GM21825 (cell line): Measurements from ENCODE around the gene CNBD2.
"Not testable (repeated sequence)": the region's sequence is repeated elsewhere in the genome, so short reads cannot be mapped to it uniquely, and the experiment has no call there.

Experiments used
- ATAC-seq: cut with Tn5 transposase; IDR thresholded peaks from one replicate; pipeline ENCODE4 v1.9.1; 2021; ENCODE audit warnings: mild to moderate bottlenecking, moderate library complexity; ENCODE audit not compliant: unreplicated experiment

The CNBD2 gene

DNA sequence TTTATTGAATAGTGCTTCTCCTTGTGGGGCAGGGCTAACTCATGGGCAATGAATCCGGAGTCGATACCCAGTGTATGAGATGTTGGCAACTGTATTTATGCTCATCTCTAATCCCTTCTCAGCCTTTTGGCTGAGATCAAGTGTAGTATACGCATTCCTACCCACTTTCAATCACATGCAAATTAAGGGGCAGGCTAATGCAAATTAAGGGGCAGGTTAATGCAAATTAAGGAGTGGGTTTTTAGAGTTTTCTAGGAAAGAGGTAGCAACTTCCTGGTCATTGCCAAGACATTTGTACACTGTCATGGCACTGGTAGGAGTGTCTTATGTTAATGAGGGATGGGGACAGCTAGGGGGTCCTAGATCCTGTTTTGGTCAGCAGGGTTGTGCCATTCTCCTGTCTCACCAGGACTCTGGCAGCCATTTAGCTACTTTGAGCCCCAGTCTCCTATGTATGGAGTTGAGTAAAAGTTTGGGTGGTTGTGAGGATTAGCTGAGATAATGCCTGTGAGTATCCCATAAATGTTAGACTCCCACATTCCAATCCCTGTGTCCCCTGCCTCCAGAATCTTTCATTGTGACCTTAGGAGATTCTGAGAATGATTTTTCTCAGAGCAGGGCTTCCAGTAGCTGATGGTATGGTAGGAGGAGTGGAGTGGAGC lies at the start of gene CNBD2:
Gene CNBD2 (plus strand): TSS at position 612 of the 662 bp plus-strand sequence. CDS start 173 bp downstream, outside the sequence.
- ATAC-seq, result no peak

DNA sequence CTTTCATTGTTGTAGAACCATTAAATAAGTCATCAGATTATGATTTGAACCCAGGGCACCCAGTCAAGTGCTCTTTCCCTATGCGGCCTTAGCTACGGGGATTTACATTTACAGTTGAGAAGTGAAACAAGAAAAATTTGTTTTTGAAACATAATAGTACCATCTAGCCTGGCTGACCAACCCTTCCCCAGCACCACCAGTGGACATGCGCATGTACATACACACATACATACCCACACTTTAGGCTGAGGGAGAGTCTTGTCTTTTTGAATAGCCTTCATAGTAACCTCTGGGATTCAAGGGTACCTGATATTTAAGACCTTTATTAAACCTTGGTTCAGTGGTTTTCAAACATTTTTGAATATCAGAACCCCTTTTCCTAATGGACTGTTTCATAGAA lies 47.9 kb upstream of the CNBD2 start:
- no peak for ATAC-seq

DNA sequence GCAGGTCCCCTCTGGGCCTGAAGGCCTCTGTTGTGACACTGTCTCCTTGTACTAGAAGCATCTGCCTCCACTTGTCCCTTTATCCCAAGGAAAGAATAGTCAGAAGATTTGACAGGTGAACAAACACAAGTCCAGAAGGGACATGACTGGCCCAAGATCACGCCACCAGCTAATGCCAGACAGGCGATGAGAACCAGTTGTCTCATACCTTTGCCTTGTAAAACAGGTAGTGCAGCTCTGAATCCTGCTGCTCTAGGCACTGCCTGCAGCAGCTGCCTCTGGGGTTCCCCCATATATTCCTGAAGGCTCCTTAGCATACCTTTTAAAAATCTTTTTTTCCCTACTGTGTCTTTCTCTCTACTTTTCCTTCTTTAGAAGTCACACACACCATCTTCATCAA lies 39.1 kb upstream of the CNBD2 start:
- ATAC-seq, result no peak

DNA sequence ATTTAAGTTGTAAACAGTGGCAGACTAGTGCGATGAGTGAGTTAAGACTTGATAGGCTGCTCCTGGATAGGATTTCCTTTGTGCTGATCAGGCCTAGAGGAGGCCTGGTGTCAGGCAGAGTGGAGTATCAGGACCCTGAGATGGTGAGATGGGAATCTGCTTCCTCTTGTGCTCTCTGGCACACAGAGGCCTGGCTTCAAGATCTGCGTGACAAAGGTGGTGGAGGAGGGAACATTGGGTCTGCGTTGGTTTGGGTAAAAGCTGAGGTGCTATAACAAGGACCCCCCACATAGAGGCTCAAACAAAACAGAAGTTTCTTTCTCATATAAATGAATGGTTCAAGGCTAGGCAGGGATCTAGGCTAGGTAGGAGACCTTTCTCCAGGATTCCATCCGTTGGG lies 34.3 kb upstream of the CNBD2 start:
- ATAC-seq, result no peak

DNA sequence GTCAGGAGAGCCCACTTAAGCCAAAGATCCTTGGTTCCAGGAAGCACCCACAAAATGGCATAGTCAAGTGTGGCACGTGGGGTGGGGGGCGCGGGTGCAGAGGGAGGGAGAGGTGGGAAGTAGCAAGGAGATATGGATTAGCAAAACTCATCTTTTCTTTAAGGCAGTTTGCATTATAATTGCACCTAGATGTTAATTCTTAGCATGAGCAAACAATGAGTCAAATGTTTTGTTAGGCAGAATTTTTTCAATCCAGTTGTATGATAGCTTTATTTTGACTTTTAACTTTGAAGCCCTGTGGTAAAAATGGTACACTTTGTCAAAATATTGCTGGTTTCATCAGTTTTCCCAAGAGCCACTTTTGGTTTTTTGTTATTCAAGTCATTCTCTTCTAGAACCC lies 29.1 kb upstream of the CNBD2 start:
- no peak for ATAC-seq

DNA sequence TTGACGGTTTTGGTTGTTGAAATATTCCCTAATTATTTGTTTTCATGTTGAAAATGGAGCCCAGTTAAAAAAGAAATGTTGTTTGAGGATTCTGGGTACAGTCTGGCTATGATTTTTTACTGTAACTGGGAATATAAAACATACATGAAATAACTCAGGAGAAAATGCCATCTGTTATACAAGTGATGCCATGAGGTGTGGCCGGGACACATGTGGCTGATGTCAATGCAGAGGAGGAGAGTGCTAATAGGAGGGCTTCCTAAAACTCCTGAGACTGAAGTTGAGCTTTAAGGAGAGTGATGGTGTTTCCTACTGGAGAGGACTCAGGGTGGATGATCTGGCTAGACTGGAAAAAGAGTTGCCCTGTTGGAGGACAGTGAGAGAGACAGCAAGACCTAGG lies 26.8 kb upstream of the CNBD2 start:
- ATAC-seq, result no peak

DNA sequence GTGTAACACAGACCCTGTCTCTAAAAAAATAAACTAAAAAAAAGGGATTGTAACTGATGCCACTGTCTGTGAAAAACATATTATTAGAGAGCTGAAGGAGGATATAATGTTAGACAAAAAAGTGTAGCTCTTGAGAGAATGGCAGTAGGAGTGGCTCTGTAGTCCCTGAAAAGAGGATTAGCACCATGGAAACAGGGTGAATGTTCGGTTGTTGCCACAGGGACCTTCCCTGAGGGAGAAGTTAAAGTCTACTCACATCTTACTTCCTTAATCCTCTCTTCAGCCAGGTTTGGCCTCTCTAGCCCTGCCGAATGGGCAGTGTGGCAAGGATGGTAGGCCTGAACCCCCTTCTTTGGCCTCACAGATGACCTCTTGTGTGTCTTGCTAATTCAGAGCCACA lies 26.1 kb upstream of the CNBD2 start:
- no peak for ATAC-seq

DNA sequence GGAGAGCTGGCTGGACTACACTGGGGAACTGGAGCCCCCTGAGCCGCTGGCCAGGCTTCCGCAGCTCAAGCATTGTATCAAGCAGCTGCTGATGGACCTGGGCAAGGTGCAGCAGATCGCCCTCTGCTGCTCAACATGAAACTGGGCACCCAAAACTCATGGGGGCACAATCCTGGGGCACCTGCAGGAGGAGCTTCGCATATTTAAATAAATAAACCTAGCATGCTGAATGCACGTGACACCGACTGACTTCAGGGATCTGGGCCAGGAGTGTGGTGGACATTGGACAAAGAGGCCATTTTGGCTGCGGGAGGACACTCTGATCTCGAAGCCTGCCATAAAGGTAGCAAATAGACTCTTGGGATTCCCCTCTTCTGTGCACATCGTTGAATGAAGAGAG lies 20.9 kb upstream of the CNBD2 start:
- no peak for ATAC-seq

DNA sequence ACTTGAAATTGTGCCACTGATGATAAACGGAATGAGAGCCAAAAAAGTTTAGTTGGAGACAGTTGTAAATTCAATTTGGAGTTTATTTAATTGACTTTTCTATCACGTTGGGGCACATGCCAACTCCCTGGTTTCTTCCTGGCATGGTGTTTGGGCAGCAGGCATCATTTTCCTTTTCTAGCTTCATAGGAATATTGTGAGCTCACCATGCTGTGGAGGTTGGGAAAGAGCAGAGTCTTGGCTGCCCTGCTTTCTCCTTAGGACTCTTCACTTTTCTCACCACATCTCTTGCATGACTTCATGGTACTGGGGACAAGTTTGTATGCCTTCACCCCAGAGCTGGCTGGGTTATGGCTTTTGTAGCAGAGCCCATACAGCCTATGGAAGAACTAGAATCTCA lies 20.5 kb upstream of the CNBD2 start:
- no peak for ATAC-seq

DNA sequence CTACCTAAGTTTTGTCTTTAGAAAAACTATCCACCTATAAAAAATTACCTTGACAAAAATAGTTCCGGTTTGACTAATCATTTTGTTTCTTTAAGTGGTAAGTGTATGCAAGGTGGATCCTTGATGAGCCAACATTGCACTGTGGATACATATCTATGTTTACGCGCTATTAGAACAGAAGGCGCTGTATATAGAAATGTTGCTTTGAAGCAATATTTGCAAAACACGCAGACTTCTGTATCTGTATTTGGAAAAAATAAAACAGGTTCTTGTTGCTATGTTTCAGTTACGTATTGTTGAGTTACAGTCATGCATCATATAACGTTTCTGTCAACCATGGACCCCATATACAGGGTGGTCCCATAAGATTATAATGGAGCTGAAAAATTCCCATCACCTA lies 18.3 kb upstream of the CNBD2 start:
- no peak for ATAC-seq

DNA sequence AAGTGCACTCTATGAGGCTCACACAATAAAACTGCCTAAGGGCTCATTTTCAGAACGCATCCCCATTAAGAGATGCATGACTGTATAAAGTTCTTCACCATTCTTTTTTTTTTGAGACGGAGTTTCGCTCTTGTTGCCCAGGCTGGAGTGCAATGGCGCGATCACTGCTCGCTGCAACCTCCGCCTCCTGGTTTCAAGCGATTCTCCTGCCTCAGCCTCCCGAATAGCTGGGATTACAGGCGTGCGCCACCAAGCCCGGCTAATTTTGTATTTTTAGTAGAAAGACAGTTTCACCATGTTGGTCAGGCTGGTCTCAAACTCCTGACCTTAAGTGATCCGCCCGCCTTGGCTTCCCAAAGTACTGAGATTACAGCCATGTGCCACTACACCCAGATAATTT lies 16.3 kb upstream of the CNBD2 start:
- ATAC-seq, result not testable (repeated sequence)

DNA sequence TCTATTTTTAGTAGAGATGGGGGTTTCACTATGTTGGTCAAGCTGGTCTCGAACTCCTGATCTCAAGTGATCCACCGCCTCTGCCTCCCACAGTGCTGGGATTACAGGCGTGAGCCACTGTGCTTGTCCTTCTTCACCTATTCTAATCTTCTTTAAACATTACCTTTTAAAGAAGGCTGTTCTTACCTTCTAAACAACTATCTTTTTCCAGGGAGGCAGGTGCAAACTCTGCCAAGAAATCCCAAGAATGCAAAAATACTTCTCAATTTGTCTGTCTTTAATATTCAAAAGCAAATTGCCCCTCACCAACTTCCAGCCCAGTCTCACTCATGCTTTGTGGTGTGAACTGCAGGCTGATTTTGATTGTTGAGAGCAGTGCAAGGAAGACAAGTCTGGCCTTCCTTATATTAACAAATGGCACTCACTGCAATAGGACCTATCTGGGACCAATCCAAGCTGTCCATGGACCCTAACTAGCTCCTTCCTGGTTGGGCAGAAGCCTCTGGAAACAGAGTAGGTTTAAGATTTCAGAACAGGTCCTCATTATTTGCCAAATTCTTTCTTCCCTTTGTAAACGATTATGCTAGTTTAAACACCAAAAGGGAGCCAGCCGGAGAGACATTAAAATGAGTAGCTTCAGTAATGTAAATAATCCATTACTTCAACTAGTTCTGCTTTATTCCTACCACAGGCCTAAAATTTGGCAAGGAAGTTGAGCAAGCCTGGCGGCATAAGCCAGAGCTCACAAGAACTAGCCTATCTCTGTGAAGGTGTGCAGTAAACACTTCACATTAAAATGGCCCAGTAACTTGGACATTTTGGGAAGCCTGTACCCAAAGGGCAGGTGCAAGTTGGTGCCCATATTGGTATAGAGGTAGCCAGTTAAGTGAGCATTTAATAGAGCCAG lies 15.7 kb upstream of the CNBD2 start:
- ATAC-seq, result no peak

DNA sequence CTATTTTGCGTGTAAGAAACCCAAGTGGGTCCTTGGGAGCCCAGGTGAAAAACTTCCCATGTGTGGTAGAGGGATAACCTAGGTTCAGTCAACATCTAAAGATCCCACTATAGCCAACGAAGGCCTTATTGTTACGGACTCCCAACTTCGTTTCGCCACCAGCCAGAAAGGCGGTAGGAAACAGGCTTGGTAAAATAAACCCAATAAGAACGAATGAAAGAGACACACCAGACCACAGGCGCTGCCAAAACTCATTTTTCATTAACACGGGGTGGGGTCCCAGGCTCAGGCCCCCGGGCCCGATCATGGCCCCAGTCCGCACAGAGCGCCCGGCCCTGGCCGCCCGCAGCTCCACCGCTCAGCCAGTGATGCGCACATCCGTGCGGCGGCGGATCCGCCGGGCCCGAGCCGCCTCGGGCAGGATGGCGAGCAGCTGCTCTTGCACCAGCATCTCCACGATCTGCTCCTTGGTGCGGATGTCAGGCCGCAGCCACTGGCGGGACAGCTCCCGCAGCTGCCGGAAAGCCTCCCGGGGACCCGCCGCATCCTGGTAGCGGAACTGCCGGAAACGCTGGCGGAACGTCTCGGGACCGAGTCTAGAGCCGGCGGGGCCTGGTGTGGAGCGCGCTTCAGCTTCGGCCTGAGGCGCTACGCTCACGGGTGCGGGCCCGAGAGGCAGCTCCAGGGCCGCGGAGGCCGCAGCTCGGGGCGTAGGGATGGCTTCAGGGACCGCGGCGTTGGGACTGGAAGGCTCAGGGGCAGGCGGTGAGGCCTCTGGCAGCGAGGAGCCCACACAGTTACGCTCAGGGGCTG lies 14.8 kb upstream of the CNBD2 start:
- ATAC-seq, result peak; percentile 22

DNA sequence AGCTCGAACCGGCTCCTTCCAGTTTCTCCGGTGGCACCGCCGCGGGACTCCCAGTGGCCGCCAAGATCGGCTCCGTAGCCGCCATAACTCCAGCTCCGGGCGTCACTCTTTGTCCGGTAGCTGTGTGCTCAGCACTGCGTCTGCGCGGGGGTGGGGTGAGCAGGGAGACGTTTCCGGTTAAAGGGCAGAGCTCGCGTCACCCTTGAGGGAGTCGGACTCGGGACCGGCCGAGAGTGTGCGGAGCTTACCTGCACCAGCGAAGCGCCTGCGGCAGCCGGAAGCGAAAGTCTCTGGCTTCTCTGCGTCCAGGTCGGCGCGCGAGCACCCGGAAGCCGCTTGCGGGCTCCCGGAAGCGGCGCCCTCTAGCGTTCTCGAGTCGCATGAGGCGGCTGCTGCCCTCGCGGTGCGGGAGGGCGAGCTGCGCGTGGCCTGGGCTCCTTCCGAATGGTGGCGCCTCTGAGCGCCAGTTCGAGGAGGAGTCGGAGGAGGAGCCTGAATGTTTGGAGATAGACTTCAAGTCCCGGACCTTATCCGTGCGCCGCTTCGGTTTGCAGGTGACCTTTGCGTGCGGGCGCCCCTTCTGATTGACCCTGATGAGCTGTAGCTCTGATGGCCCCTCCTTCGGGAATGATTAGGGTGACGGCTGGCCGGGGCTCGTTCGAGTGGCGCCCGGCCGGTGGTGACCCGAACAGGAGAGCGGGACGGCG lies 14.0 kb upstream of the CNBD2 start, which contains the start of gene SCAND1:
Gene SCAND1 (minus strand): TSS at position 303 of the 707 bp plus-strand sequence. CDS start 218 bp downstream, at position 85.
- ATAC-seq, result peak; percentile 87

DNA sequence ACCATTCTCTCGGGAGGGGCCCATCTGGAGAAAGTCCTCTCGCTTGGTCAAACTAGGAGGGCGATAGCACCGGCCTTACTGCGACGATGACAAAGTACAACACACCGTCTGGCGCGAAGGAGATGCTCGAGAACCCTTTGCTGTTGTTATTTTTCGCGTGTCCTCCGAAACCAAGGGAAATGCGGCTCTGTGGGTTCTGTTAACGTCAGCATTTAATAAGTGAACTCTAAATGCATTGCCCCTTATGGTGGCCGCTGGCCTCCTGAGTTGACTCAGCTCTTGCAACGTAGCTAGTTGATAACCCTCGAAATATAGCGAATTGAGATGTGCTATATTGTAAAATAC lies 13.5 kb upstream of the CNBD2 start:
- peak; percentile 1 for ATAC-seq

DNA sequence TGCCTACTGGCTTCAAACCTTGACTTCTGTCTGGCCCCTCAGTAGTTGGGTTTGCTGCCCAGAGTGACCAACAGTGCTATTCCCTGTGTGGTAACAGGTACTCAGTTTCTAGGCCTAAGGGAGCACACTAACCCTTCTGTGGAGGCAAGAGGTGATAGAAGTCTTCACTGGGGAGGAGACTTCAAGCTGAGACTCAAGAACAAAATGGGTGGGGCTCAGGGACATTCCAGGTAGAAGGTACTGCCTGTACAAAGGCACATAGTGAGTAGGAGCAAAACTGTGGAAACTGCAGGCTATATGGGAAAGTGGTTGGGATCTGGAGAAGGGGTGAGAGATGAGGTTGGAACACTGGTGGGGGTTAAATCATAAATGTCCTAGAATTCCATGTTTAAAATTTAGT lies 11.8 kb upstream of the CNBD2 start:
- no peak for ATAC-seq

DNA sequence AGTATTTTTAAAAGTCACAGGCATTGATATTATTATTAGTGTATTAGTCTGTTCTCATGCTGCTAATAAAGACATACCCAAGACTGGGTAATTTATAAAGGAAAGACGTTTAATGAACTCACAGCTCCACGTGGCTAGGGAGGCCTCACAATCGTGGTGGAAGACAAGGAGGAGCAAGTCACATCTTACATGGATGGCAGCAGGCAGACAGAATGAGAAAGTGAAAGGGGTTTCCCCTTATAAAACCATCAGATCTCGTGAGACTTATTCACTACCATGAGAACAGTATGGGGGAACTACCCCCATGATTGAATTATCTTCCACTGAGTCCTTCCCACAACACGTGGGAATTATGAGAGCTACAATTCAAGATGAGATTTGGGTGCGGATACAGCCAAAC lies 9.1 kb upstream of the CNBD2 start:
- not testable (repeated sequence) for ATAC-seq

DNA sequence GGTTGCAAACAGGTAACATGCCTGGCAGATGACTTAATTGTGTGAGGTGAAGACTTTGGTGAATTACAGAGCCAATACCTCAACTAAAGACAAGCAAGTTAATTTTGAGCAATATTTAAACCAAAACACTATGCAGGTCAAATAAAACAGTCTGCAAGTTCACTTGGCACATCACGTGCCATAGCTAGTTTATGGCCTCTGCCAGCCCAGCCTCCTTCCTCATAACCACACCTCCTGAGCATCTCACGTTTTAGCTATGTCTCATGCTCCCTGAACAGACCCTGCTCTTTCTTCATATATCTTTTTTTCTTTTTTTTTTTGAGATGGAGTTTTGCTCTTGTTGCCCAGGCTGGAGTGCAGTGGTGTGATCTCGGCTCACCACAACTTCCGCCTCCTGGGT lies 4.5 kb upstream of the CNBD2 start:
- ATAC-seq, result no peak

DNA sequence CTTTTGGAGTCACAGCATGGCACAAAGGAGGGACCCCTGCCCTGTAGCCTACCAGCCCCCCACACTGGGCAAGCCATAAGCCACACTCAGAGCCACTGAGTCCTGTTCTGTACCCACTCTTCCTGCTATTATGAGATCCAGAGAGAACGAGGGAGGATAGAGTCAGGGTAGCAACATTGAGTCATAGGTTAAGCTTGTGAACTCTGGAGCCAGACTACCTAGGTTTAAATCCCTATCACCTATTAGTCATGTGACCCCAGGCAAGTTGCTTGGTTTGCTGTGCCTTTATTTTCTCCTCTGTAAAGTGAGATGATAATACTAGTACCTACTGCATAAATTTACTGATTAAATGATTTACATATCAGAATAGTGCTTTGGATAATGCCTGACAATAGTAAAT lies 540 bp downstream of the CNBD2 start:
- no peak for ATAC-seq

DNA sequence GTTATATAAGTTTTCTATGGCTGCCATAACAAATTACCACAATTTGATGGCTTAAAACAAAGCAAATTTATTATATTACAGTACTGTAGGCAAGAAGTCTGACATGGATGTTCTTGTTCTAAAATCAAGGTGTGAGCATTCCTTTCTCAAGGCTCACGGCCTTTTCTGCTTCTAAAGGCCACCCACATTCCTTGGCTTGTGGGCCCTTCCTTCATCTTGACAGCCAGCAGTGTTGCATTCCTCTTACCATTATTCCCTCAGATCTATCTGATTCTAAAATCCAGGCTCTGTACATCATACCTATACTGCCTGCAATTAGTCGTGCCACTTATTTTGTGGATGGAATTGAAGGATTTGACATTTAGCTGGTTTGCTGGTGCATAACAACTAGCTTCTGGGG lies 3.6 kb downstream of the CNBD2 start:
- ATAC-seq, result no peak

DNA sequence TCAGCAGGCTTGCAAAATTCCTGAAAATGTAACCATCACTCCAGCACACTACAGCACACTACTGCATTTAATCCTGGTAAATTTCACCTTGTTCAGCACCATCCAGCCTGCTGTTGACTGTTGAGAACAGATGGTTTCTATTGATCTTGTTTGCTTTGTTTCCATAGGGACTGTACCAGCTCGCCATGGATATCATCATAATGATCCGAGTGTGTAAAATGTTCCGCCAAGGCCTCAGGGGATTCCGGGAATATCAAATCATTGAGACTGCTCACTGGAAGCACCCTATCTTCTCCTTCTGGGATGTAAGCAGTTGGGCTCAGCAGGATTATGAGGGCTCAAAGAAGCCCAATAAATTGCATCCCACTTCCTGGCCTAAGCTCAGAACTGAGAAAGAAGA lies 4.1 kb downstream of the CNBD2 start:
- no peak for ATAC-seq
